Calu3 (cell line): Measurements from ENCODE around the gene PPP2R3C. TPM values are rescaled to one million over a fixed set of nuclear protein-coding genes. Genes with fewer than 3 reads are reported as not detected.
"Not testable (repeated sequence)": the region's sequence is repeated elsewhere in the genome, so short reads cannot be mapped to it uniquely, and the experiment has no call there.

Source experiments
- BruUV-seq: library from RNA; stranded (reverse); fragments of 400-500 nt; replicated peaks from 2 replicates; lab custom pipeline; 2021; lab: Mats Ljungman, UMichigan
- CTCF ChIA-PET: fragments of 300-600 bp; sonication (Branson Sonifier 250); formaldehyde crosslinking; loops from one replicate; lab custom pipeline; 2022; ENCODE audit warnings: antibody characterized with exemption; lab: Charles Lee
- DNase-seq: peaks from one replicate; pipeline ENCODE4 v3.0.0; 2022
- H3K27ac Mint-ChIP-seq: one replicate; pipeline ENCODE4 v1.8.0; 2022; ENCODE audit warnings: mixed read lengths; ENCODE audit not compliant: unreplicated experiment
- H3K27me3 Mint-ChIP-seq: one replicate; pipeline ENCODE4 v1.8.0; 2022; ENCODE audit warnings: mixed read lengths; ENCODE audit not compliant: unreplicated experiment
- H3K36me3 Mint-ChIP-seq: one replicate; pipeline ENCODE4 v1.8.0; 2022; ENCODE audit warnings: mild to moderate bottlenecking, moderate library complexity, mixed read lengths; ENCODE audit not compliant: insufficient read depth, unreplicated experiment
- H3K4me1 Mint-ChIP-seq: one replicate; pipeline ENCODE4 v1.8.0; 2022; ENCODE audit warnings: mild to moderate bottlenecking, low read depth, mixed read lengths; ENCODE audit not compliant: unreplicated experiment
- H3K4me3 Mint-ChIP-seq: one replicate; pipeline ENCODE4 v1.8.0; 2022; ENCODE audit warnings: mild to moderate bottlenecking, low read depth, moderate library complexity, mixed read lengths; ENCODE audit not compliant: unreplicated experiment
- H3K9me3 Mint-ChIP-seq: one replicate; pipeline ENCODE4 v1.8.0; 2022; ENCODE audit warnings: low read depth, mixed read lengths; ENCODE audit not compliant: unreplicated experiment
- intact Hi-C: fragments of 100-400 bp; cut with micrococcal nuclease; formaldehyde crosslinking; loops from one replicate; pipeline ENCODE4 v1.10.0; 2022; ENCODE audit not compliant: unreplicated experiment
- total RNA-seq: library from RNA; stranded (reverse); gene quantifications from 2 replicates; pipeline ENCODE4 v1.2.3, GENCODE V29; 2022
- TF ChIP-seq, protein P1 (sequence below): fragments of 200-600 bp; IDR thresholded peaks from one replicate; pipeline ENCODE4 v1.8.0; 2022; ENCODE audit warnings: antibody characterized with exemption; ENCODE audit not compliant: unreplicated experiment

Gene PPP2R3C
- total RNA-seq, 1 experiment from 2014 or later: 11.3 TPM

DNA sequence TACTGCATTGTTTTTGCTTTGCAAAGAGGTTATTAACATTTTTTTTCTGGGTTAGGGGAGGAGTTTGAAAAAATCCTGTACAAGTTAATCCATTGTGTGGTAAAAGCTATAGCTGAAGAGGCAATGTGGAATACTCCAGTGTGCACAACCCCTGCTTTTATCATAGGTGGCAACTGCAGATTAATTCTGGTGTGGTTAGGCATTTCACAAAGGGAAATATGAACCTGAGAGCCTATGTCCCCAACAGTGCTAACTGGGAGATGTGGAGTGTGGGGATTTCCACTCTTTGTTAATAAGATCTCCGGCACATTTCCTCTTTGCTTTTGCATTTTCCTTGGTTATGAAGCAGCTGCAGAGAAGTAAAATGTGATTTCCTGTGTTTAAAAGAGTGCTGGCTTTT, 34.2 kb upstream of the PPP2R3C start:
- peaks cover 39% of the 10 kb centered on the region for H3K4me1 Mint-ChIP-seq
- H3K27ac Mint-ChIP-seq: peak overlapping the region; percentile 47
- H3K4me3 Mint-ChIP-seq: no peak overlapping the region
- H3K36me3 Mint-ChIP-seq: no peaks in the 10 kb centered on the region
- H3K9me3 Mint-ChIP-seq: no peaks in the 10 kb centered on the region
- TF ChIP-seq, protein P1, sequence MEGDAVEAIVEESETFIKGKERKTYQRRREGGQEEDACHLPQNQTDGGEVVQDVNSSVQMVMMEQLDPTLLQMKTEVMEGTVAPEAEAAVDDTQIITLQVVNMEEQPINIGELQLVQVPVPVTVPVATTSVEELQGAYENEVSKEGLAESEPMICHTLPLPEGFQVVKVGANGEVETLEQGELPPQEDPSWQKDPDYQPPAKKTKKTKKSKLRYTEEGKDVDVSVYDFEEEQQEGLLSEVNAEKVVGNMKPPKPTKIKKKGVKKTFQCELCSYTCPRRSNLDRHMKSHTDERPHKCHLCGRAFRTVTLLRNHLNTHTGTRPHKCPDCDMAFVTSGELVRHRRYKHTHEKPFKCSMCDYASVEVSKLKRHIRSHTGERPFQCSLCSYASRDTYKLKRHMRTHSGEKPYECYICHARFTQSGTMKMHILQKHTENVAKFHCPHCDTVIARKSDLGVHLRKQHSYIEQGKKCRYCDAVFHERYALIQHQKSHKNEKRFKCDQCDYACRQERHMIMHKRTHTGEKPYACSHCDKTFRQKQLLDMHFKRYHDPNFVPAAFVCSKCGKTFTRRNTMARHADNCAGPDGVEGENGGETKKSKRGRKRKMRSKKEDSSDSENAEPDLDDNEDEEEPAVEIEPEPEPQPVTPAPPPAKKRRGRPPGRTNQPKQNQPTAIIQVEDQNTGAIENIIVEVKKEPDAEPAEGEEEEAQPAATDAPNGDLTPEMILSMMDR: no peak
- no TSS peak for BruUV-seq
- intact Hi-C loops: no loop called here
- H3K27me3 Mint-ChIP-seq: no peaks in the 10 kb centered on the region
- DNase-seq: peak; percentile 8
- CTCF ChIA-PET: interaction anchor here (0.6 to 1.6 kb wide), 3 partner anchors 11 to 42 kb away, joined by 3 to 5 read pairs (median 4); no protein-coding TSS in a partner anchor

DNA sequence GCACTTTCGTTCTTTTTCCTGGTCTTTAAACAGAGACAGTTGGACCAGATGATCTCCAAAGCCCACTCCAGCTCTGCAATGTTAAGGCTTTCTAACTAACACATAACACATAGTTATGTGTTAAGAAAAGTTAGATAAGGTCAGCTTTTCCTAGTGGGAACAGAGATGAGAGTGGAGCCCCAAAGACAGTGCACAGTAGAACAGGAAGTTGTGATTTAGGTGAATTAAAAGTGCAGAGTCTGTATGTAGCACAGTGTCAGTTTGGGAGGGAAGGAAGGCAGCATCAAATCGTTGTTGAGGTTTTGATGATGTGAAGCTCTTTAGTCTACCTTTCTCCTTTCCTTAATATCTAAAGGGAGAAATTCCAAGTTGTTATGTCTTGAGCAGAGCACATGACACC, 32.2 kb upstream of the PPP2R3C start:
- no TSS peak for BruUV-seq
- TF ChIP-seq, protein P1: no peak
- no peak overlapping the region for H3K27ac Mint-ChIP-seq
- peaks cover 19% of the 10 kb centered on the region for H3K4me1 Mint-ChIP-seq
- DNase-seq: no peak
- CTCF ChIA-PET: interaction anchor here (0.5 to 0.6 kb wide), 2 partner anchors 12 to 82 kb away, joined by 3 to 7 read pairs; no protein-coding TSS in a partner anchor
- no peaks in the 10 kb centered on the region for H3K27me3 Mint-ChIP-seq
- intact Hi-C loops: loop anchor here (5.0 kb wide), 1 partner anchor 33 kb away; no protein-coding TSS in a partner anchor
- H3K4me3 Mint-ChIP-seq: no peak overlapping the region
- no peaks in the 10 kb centered on the region for H3K36me3 Mint-ChIP-seq
- no peaks in the 10 kb centered on the region for H3K9me3 Mint-ChIP-seq

DNA sequence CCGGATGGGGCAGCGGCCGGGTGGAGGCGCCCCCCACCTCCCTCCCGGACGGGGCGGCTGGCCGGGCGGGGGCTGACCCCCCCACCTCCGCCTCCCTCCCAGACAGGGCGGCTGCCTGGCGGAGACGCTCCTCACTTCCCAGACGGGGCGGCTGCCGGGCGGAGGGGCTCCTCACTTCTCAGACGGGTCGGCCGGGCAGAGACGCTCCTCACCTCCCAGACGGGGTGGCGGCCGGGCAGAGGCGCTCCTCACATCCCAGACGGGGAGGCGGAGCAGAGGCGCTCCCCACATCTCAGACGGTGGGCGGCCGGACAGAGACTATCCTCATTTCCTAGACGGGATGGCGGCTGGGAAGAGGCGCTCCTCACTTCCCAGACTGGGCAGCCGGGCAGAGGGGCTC, 30.7 kb upstream of the PPP2R3C start:
- H3K4me3 Mint-ChIP-seq, H3K4me1 Mint-ChIP-seq, H3K27me3 Mint-ChIP-seq, CTCF ChIA-PET, H3K9me3 Mint-ChIP-seq, H3K36me3 Mint-ChIP-seq, BruUV-seq, H3K27ac Mint-ChIP-seq, DNase-seq: not testable (repeated sequence)
- intact Hi-C loops: loop anchor here (5.0 kb wide), 1 partner anchor 35 kb away; no protein-coding TSS in a partner anchor

DNA sequence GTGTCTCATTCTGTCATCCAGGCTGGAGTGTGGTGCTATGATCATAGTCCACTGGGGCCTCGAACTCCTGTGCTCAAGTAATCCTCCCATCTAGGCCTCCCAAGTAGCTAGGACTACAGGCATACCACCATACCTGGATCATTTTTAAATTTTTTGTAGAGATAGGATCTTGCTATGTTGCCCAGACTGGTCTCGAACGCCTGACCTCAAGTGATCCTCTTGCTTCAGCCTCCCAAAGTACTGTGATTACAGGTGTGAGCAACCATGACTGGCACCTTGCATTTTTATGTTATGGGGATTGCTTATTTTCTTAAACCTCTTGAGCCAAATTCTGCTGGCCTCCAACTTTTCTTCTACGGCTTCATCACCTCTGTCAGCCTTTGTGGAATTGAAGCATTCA, 27.4 kb upstream of the PPP2R3C start:
- CTCF ChIA-PET: no interaction called here
- no TSS peak for BruUV-seq
- no peak overlapping the region for H3K27ac Mint-ChIP-seq
- TF ChIP-seq, protein P1: no peak
- no peak overlapping the region for H3K4me3 Mint-ChIP-seq
- H3K36me3 Mint-ChIP-seq: no peaks in the 10 kb centered on the region
- intact Hi-C loops: loop anchor here (10.0 kb wide), 1 partner anchor 146 kb away; the partner anchor contains the start of gene PSMA6
- H3K27me3 Mint-ChIP-seq: no peaks in the 10 kb centered on the region
- H3K9me3 Mint-ChIP-seq: no peaks in the 10 kb centered on the region
- DNase-seq: no peak
- H3K4me1 Mint-ChIP-seq: no peaks in the 10 kb centered on the region

DNA sequence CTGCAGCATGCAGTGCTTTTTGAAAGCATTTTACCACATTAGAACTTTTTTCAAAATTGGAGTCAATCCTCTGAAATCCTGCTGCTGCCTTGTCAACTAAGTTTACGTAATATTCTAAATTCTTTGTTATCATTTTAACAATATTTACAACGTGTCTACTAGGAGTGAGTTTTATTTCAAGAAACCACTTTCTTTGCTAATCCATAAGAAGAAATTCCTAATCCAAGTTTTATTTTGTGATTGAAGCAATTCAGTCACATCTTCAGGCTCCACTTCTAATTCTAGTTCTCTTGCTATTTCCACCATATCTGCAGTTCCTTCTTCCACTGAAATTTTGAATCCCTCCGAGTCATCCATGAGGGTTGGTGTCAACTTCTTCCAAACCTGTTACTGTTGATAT, 25.9 kb upstream of the PPP2R3C start:
- TF ChIP-seq, protein P1: no peak
- H3K4me3 Mint-ChIP-seq: no peak overlapping the region
- no peaks in the 10 kb centered on the region for H3K4me1 Mint-ChIP-seq

More for the DNA sequence above, 25.9 kb upstream of the PPP2R3C start:
- intact Hi-C loops: loop anchor here (10.0 kb wide), 1 partner anchor 147 kb away; the partner anchor contains the start of gene PSMA6
- no peaks in the 10 kb centered on the region for H3K9me3 Mint-ChIP-seq
- no peaks in the 10 kb centered on the region for H3K36me3 Mint-ChIP-seq
- no TSS peak for BruUV-seq
- CTCF ChIA-PET: no interaction called here
- peak overlapping the region; percentile 10 for H3K27ac Mint-ChIP-seq
- H3K27me3 Mint-ChIP-seq: no peaks in the 10 kb centered on the region
- DNase-seq: no peak
